LNCaP clone FGC (cell line): Measurements from ENCODE around the gene BCAM.

Source experiments
- DNase-seq: peaks from one replicate; pipeline ENCODE4 v3.0.0-alpha.2; 2011; ENCODE audit warnings: low read depth
- H3K4me3 ChIP-seq: 2 replicates; pipeline ENCODE4 v1.5.1; 2011; ENCODE audit warnings: mild to moderate bottlenecking, low read depth, low read length, control low read depth
- TF ChIP-seq, protein P1 (sequence below): IDR thresholded peaks from 2 replicates; pipeline ENCODE4 v1.5.1; 2012; ENCODE audit warnings: mild to moderate bottlenecking; ENCODE audit not compliant: control insufficient read depth, insufficient read depth; ENCODE audit errors: extremely low read depth

The BCAM gene

DNA sequence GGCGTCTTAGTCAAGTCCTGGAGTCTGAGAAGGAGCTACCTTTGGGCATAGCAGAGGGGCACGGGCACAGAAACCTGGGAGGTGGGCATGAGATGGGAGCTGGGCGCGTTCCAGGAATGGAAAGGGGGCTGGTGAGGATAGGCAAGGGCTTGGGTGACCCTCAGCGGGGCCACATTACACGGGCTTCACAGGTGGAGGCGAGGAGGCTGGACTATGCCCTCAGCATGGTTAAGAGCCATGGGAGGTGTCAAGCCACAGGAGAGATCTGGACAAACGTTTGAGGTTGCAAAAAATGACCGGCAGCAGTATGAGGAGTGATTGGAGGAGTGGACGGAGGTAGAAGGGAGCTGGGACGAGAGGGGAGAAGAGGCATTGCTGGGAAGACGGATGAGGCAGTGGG, 58.7 kb downstream of the BCAM start:
- no peak overlapping the region for H3K4me3 ChIP-seq
- DNase-seq, result no peak
- TF ChIP-seq, protein P1, sequence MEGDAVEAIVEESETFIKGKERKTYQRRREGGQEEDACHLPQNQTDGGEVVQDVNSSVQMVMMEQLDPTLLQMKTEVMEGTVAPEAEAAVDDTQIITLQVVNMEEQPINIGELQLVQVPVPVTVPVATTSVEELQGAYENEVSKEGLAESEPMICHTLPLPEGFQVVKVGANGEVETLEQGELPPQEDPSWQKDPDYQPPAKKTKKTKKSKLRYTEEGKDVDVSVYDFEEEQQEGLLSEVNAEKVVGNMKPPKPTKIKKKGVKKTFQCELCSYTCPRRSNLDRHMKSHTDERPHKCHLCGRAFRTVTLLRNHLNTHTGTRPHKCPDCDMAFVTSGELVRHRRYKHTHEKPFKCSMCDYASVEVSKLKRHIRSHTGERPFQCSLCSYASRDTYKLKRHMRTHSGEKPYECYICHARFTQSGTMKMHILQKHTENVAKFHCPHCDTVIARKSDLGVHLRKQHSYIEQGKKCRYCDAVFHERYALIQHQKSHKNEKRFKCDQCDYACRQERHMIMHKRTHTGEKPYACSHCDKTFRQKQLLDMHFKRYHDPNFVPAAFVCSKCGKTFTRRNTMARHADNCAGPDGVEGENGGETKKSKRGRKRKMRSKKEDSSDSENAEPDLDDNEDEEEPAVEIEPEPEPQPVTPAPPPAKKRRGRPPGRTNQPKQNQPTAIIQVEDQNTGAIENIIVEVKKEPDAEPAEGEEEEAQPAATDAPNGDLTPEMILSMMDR, result no peak

DNA sequence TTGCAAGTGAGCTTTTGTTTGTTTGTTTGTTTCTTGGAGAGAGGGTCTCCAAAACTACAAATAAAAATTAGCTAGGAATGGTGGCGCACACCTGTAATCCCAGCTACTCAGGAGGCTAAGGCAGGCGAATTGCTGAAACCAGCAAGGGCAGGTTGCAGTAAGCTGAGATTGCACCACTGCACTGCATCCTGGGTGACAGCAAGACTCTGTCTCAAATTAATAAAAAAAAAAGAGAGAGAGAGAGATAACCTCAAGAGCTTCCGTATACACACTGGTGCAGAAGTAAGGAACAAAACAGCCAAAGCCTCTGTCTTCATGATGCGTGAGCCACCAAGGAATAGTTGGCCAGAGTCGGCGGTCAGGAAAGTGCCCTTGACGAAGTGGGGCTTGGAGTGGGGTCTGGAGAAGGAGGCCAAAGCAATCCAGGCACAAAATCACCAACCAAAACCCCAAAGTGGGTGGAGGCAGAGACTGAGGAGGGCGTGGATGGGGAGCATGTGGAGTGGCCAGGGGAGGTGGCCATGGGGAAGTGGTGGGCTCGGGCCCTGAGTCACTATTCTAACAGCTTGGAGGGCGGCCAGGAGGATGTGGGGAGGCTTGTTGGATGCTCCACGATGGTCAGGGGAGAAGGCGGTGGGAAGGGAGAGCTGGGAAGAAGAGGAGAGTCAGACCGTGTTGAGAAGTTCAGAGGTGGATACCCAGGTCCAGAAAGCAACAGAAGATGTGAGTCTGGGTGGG, 61.0 kb downstream of the BCAM start:
- DNase-seq, result no peak
- TF ChIP-seq, protein P1, result no peak
- no peak overlapping the region for H3K4me3 ChIP-seq
